ENCODE results near the gene WDR36. TPM values are rescaled to one million over a fixed set of nuclear protein-coding genes. Genes with fewer than 3 reads are reported as not detected.

Gene WDR36
- total and polyA plus RNA-seq, 9 of the 15 experiments (the other 6 are each of a cell fraction or from before 2014, with no cell fraction given): 25.7 to 68.0 (median 41.5) TPM

GRCh38 chr5:111165058-111165457, 72.9 kb downstream of the WDR36 start:
- in situ Hi-C loops (cut with MboI): loop anchor here (10.0 kb wide), 1 partner anchor 980 kb away; no protein-coding TSS in a partner anchor
- DNase-seq (ENCODE audit: extremely low read depth in 1 of 4, low spot score in 3 of 4) (no peak), ATAC-seq (no peak), FAIRE-seq (no peak)
- H3K4me3 ChIP-seq: no peak overlapping the region
- H3K4me1 ChIP-seq (replicated peaks in 1 of 2; ENCODE audit: control insufficient read depth in 2 of 2, insufficient read depth in 2 of 2, low read length in 2 of 2): no peaks in the 10 kb centered on the region
- H3K27me3 ChIP-seq (ENCODE audit: control insufficient read depth in 2 of 2, insufficient read depth in 2 of 2, low read length in 2 of 2): no peaks in the 10 kb centered on the region
- POLR2A ChIA-PET: no interaction called here
- H2AFZ ChIP-seq (ENCODE audit: low read depth, low read length): no peak overlapping the region
- CTCF ChIA-PET (ENCODE audit: low intra/inter-chr PET ratio): no interaction called here
- H3K9me1 ChIP-seq (ENCODE audit: control insufficient read depth, insufficient read depth, low read length): no peaks in the 10 kb centered on the region
- H3K36me3 ChIP-seq (ENCODE audit: control insufficient read depth, insufficient read depth, low read length): no peaks in the 10 kb centered on the region
- no peak overlapping the region for H3K4me2 ChIP-seq (ENCODE audit: insufficient read depth, low read length)
- intact Hi-C loops (cut with micrococcal nuclease): no loop called here
- no peaks in the 10 kb centered on the region for H3K9me3 ChIP-seq (replicated peaks; ENCODE audit: control insufficient read depth, insufficient read depth, low read depth, low read length)
- H3K9ac ChIP-seq (ENCODE audit: insufficient read depth in 1 of 2, low read depth in 2 of 2, low read length in 2 of 2): no peak overlapping the region
- 0% methylated on average over 2 of the region's 2 CpGs for WGBS (ENCODE audit: insufficient coverage, low coverage, missing lambda C conversion rate)
- no TSS peak for BruUV-seq (replicated peaks)
- H3K79me2 ChIP-seq (ENCODE audit: control insufficient read depth, insufficient read depth, low read length): no peaks in the 10 kb centered on the region
- H3K27ac ChIP-seq (ENCODE audit: extremely low read depth, low read depth, low read length): no peak overlapping the region
- H4K20me1 ChIP-seq (replicated peaks; ENCODE audit: control insufficient read depth, insufficient read depth, low read length): no peaks in the 10 kb centered on the region
- TF ChIP-seq DIDO1 (tag; IDR thresholded peaks at IDR 0.05; ENCODE audit: low read depth) (no peak), GTF2B (IDR thresholded peaks at IDR 0.05; ENCODE audit: extremely low read depth, insufficient read length) (no peak), GATAD2B (IDR thresholded peaks at IDR 0.05; ENCODE audit: borderline replicate concordance) (no peak), ELF4 (CRISPR knock-in tag; IDR thresholded peaks at IDR 0.05) (no peak), XRCC5 (IDR thresholded peaks at IDR 0.05; ENCODE audit: low read depth, low read length) (no peak), ZNF707 (CRISPR knock-in tag; conservative IDR thresholded peaks at IDR 0.05) (no peak), ZNF212 (CRISPR knock-in tag; IDR thresholded peaks at IDR 0.05) (no peak), HIVEP1 (CRISPR knock-in tag; IDR thresholded peaks at IDR 0.05) (no peak), ZNF584 (CRISPR knock-in tag; IDR thresholded peaks at IDR 0.05; ENCODE audit: low read depth) (no peak), NR0B1 (IDR thresholded peaks at IDR 0.05; ENCODE audit: partially characterized antibody) (no peak), ZNF318 (IDR thresholded peaks at IDR 0.05; ENCODE audit: borderline replicate concordance in 1 of 2, low read depth in 1 of 2) (no peak), ZNF3 (CRISPR knock-in tag; IDR thresholded peaks at IDR 0.05) (no peak), ZNF699 (CRISPR knock-in tag; IDR thresholded peaks at IDR 0.05; ENCODE audit: insufficient replicate concordance) (no peak)
